A549 (cell line): ENCODE results near the gene IQCE. TPM values are rescaled to one million over a fixed set of nuclear protein-coding genes. Genes with fewer than 3 reads are reported as not detected.

ENCODE experiments used
- ATAC-seq, 2 experiments: fragments of 200-7000 bp in 1 of 2; fragments of >200 bp in 1 of 2; cut with Nextera tagmentation in 1 of 2; cut with Tn5 transposase in 1 of 2; 3 replicates each; pipeline versions ENCODE4 v1.8.0 to v1.9.1; 2018 to 2020; ENCODE audit warnings: mild to moderate bottlenecking in 1 of 2, moderate library complexity in 1 of 2
- CTCF ChIA-PET: fragments of 300-600 bp; sonication (Branson Sonifier 250); formaldehyde crosslinking; extraction: SDS; loops from one replicate; lab custom pipeline; 2021; ENCODE audit warnings: antibody characterized with exemption, inconsistent platforms; lab: Yijun Ruan, JAX
- POLR2A ChIA-PET: fragments of 350-600 bp; formaldehyde crosslinking; extraction: SDS; loops from one replicate; lab custom pipeline; 2021; ENCODE audit warnings: antibody characterized with exemption, inconsistent platforms; lab: Yijun Ruan, JAX
- DNase-seq, 2 experiments: peaks; one replicate each; pipeline versions ENCODE4 v3.0.0 to v3.0.0-alpha.2; 2011 to 2016; ENCODE audit warnings: low read depth in 1 of 2, low spot score in 1 of 2
- FAIRE-seq: peaks from 2 replicates; lab custom pipeline; 2011; peaks lifted over from hg19 to GRCh38; lab: Jason Lieb, UNC
- H3K27ac ChIP-seq, 2 experiments: fragments of >200 bp; sonication (Bioruptor Twin); formaldehyde crosslinking; 3 replicates each; pipeline ENCODE4 v1.5.1; 2016 to 2017
- H3K4me1 ChIP-seq: fragments of >200 bp; sonication (Bioruptor Twin); formaldehyde crosslinking; 3 replicates; pipeline ENCODE4 v1.6.1; 2016
- H3K4me2 ChIP-seq: fragments of >200 bp; sonication (Bioruptor Twin); formaldehyde crosslinking; 3 replicates; pipeline ENCODE4 v1.6.1; 2016
- H3K4me3 ChIP-seq: fragments of >200 bp; sonication (Bioruptor Twin); formaldehyde crosslinking; 3 replicates; pipeline ENCODE4 v1.5.1; 2016
- H3K9me3 ChIP-seq: fragments of >200 bp; sonication (Bioruptor Twin); formaldehyde crosslinking; 3 replicates; pipeline ENCODE4 v1.6.1; 2016
- CEBPB ChIP-seq, 2 experiments: fragments of >200 bp in 1 of 2; sonication (Bioruptor Twin) in 1 of 2; formaldehyde crosslinking in 1 of 2; IDR thresholded peaks; 2 replicates each; pipeline ENCODE4 v1.6.1; 2012 to 2016
- CHD4 ChIP-seq: fragments of 200-600 bp; sonication (generic); IDR thresholded peaks from 2 replicates; pipeline ENCODE4 v1.6.1; 2016; ENCODE audit warnings: antibody characterized with exemption, mild to moderate bottlenecking, borderline replicate concordance
- EP300 ChIP-seq, 2 experiments: fragments of >200 bp; sonication (Bioruptor Twin); formaldehyde crosslinking; IDR thresholded peaks; 2 replicates in 1 of 2; 3 replicates in 1 of 2; pipeline ENCODE4 v1.6.1; 2016 to 2017
- FOSB ChIP-seq: fragments of 250-450 bp; sonication (Bioruptor Pico); IDR thresholded peaks from 2 replicates; pipeline ENCODE4 v1.5.0; 2020; ENCODE audit warnings: mild to moderate bottlenecking, moderate library complexity
- HOXA7 ChIP-seq: fragments of 250-450 bp; sonication (Bioruptor Pico); IDR thresholded peaks from 2 replicates; pipeline ENCODE4 v1.5.0; 2020; ENCODE audit warnings: mild to moderate bottlenecking, moderate library complexity
- HOXB13 ChIP-seq: fragments of 250-450 bp; sonication (Bioruptor Pico); IDR thresholded peaks from 2 replicates; pipeline ENCODE4 v1.5.0; 2020; ENCODE audit warnings: low read depth, mild to moderate bottlenecking, moderate library complexity
- JUNB ChIP-seq: fragments of >200 bp; sonication (Bioruptor Twin); formaldehyde crosslinking; IDR thresholded peaks from 2 replicates; pipeline ENCODE4 v1.6.1; 2016
- MAFK ChIP-seq: fragments of 450-650 bp; IDR thresholded peaks from 2 replicates; pipeline ENCODE4 v1.6.1; 2014; ENCODE audit not compliant: partially characterized antibody
- MYC ChIP-seq: IDR thresholded peaks from 2 replicates; pipeline ENCODE4 v1.6.1; 2012; ENCODE audit warnings: mild to moderate bottlenecking, inconsistent platforms, low read length, improper control_type of control experiment, borderline replicate concordance
- NPAS2 ChIP-seq: fragments of 250-450 bp; sonication (Bioruptor Pico); IDR thresholded peaks from 2 replicates; pipeline ENCODE4 v1.8.0; 2022; ENCODE audit warnings: mild to moderate bottlenecking, moderate library complexity, borderline replicate concordance
- NR3C1 ChIP-seq: fragments of >200 bp; sonication (Bioruptor Twin); formaldehyde crosslinking; IDR thresholded peaks from 3 replicates; pipeline ENCODE4 v1.6.1; 2017
- RNF2 ChIP-seq: fragments of 200-600 bp; sonication (generic); IDR thresholded peaks from 2 replicates; pipeline ENCODE4 v1.6.1; 2016; ENCODE audit warnings: low read depth, mild to moderate bottlenecking, antibody characterized with exemption, moderate library complexity, borderline replicate concordance
- TFCP2L1 ChIP-seq: fragments of 250-450 bp; sonication (Bioruptor Pico); IDR thresholded peaks from 2 replicates; pipeline ENCODE4 v1.5.0; 2021; ENCODE audit warnings: mild to moderate bottlenecking
- ZC3H11A ChIP-seq: fragments of 450-650 bp; IDR thresholded peaks from 2 replicates; pipeline ENCODE4 v1.6.1; 2014; ENCODE audit warnings: antibody characterized with exemption, mild to moderate bottlenecking
- ZNF302 ChIP-seq: fragments of 250-450 bp; sonication (Bioruptor Pico); IDR thresholded peaks from 2 replicates; pipeline ENCODE4 v1.9.0; 2021; ENCODE audit warnings: inconsistent platforms, mild to moderate bottlenecking, moderate library complexity
- WGBS: methylation state at CpG from one replicate; pipeline ENCODE4 v1.1.6; 2017; ENCODE audit errors: missing lambda C conversion rate; 5-methylcytosine and 5-hydroxymethylcytosine counted together
- polyA plus RNA-seq, 4 experiments: library from polyadenylated mRNA; depleted of rRNA in 3 of 4; stranded (reverse); fragments of >200 nt; fragmentation: RNase III in 1 of 4; extraction: RNeasy Plus Mini Kit Qiagen cat#74134 plus additional on column Dnase treatment in 1 of 4; gene quantifications; 2 replicates in 3 of 4; 3 replicates in 1 of 4; pipeline ENCODE4 v1.2.3, GENCODE V29; 2011 to 2017
- TF ChIP-seq, protein P1 (sequence below): fragments of 250-450 bp; sonication (Bioruptor Pico); IDR thresholded peaks from 2 replicates; pipeline ENCODE4 v1.5.0; 2021; ENCODE audit warnings: mild to moderate bottlenecking, moderate library complexity, borderline replicate concordance
- TF ChIP-seq, protein P2 (sequence below): fragments of 200-600 bp; sonication (generic); IDR thresholded peaks from 2 replicates; pipeline ENCODE4 v1.6.1; 2016; ENCODE audit warnings: antibody characterized with exemption, mild to moderate bottlenecking, moderate library complexity
- TF ChIP-seq, protein P3 (sequence below): fragments of 450-650 bp; IDR thresholded peaks from 2 replicates; pipeline ENCODE4 v1.6.1; 2014; ENCODE audit warnings: antibody characterized with exemption

IQCE gene
- polyA plus RNA-seq, 2 of the 4 experiments (the other 2 are of a cell fraction), result 10.6 to 13.0 TPM

DNA sequence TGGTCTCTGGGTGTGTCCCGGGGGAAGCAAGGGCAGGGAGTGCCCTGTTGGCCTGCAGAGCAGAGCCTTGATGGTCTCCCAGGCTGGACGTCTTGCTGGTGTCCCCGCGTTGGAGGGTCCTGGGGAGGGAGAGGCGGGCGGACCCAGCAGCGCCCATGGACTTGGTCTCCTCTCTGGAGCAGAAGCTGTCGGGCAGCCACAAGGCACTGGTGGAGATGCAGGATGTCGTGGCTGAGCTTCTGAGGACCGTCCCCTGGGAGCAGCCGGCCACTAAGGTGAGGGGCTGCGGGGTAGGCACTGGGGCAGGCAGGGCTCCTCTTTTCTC, 93.9 kb downstream of the IQCE start:
- H3K27ac ChIP-seq, result no peak overlapping the region
- no peak overlapping the region for H3K4me2 ChIP-seq
- DNase-seq (no peak), ATAC-seq (no peak), FAIRE-seq (no peak)
- no peak for TF ChIP-seq JUNB
- TF ChIP-seq, protein P1, sequence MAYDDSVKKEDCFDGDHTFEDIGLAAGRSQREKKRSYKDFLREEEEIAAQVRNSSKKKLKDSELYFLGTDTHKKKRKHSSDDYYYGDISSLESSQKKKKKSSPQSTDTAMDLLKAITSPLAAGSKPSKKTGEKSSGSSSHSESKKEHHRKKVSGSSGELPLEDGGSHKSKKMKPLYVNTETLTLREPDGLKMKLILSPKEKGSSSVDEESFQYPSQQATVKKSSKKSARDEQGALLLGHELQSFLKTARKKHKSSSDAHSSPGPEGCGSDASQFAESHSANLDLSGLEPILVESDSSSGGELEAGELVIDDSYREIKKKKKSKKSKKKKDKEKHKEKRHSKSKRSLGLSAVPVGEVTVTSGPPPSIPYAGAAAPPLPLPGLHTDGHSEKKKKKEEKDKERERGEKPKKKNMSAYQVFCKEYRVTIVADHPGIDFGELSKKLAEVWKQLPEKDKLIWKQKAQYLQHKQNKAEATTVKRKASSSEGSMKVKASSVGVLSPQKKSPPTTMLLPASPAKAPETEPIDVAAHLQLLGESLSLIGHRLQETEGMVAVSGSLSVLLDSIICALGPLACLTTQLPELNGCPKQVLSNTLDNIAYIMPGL (CRISPR knock-in tag), result no peak
- TF ChIP-seq ZC3H11A, result no peak
- no peak for TF ChIP-seq FOSB (CRISPR knock-in tag)
- no peak for TF ChIP-seq RNF2
- TF ChIP-seq MYC, result no peak
- no peak for TF ChIP-seq NPAS2
- no peak for TF ChIP-seq HOXB13 (CRISPR knock-in tag)
- TF ChIP-seq EP300 (IDR thresholded peaks at IDR 0.05), result no peak
- no peaks in the 10 kb centered on the region for H3K4me1 ChIP-seq
- POLR2A ChIA-PET, result no interaction called here
- WGBS, result 80% methylated on average over 1 of the region's 12 CpGs
- CTCF ChIA-PET, result interaction anchor here (1.2 to 5.5 kb wide), 3 partner anchors 14 to 201 kb away, joined by 3 to 28 read pairs (median 4); no protein-coding TSS in a partner anchor
- no peak overlapping the region for H3K4me3 ChIP-seq
- no peaks in the 10 kb centered on the region for H3K9me3 ChIP-seq

DNA sequence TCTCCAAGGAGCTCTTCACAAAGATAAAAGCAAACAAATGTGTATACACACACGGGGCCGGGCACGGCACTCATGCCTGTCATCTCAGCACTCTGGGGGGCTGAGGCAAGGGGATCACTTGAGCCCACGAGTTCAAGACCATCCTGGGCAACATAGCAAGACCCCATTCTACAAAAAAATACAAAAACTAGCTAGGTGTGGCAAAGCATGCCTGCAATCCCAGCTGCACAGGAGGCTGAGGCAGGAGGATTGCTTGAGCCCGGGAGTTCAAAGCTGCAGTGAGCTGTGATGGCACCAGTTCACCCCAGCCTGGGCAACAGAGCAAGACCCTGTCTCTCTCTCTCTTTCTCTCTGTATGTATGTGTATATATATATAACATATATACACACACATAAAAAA, 95.3 kb downstream of the IQCE start:
- WGBS, result 50% methylated on average over 5 of the region's 5 CpGs
- ATAC-seq, result no peak
- CTCF ChIA-PET, result interaction anchor here (0.6 to 5.5 kb wide), 4 partner anchors 11 to 199 kb away, joined by 3 to 28 read pairs (median 6); no protein-coding TSS in a partner anchor
- no peak overlapping the region for H3K4me2 ChIP-seq
- no peak for DNase-seq
- no peak overlapping the region for H3K4me3 ChIP-seq
- no peak for TF ChIP-seq ZNF302 (CRISPR knock-in tag)
- TF ChIP-seq CEBPB (IDR thresholded peaks at IDR 0.05), result no peak
- no peak for TF ChIP-seq CHD4
- TF ChIP-seq NPAS2, result no peak
- no peak for TF ChIP-seq MAFK
- no peak for TF ChIP-seq RNF2
- no peak for TF ChIP-seq TFCP2L1 (CRISPR knock-in tag)
- no peak for TF ChIP-seq HOXA7 (CRISPR knock-in tag)
- TF ChIP-seq, protein P1 (CRISPR knock-in tag), result no peak
- TF ChIP-seq, protein P2, sequence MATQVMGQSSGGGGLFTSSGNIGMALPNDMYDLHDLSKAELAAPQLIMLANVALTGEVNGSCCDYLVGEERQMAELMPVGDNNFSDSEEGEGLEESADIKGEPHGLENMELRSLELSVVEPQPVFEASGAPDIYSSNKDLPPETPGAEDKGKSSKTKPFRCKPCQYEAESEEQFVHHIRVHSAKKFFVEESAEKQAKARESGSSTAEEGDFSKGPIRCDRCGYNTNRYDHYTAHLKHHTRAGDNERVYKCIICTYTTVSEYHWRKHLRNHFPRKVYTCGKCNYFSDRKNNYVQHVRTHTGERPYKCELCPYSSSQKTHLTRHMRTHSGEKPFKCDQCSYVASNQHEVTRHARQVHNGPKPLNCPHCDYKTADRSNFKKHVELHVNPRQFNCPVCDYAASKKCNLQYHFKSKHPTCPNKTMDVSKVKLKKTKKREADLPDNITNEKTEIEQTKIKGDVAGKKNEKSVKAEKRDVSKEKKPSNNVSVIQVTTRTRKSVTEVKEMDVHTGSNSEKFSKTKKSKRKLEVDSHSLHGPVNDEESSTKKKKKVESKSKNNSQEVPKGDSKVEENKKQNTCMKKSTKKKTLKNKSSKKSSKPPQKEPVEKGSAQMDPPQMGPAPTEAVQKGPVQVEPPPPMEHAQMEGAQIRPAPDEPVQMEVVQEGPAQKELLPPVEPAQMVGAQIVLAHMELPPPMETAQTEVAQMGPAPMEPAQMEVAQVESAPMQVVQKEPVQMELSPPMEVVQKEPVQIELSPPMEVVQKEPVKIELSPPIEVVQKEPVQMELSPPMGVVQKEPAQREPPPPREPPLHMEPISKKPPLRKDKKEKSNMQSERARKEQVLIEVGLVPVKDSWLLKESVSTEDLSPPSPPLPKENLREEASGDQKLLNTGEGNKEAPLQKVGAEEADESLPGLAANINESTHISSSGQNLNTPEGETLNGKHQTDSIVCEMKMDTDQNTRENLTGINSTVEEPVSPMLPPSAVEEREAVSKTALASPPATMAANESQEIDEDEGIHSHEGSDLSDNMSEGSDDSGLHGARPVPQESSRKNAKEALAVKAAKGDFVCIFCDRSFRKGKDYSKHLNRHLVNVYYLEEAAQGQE, result no peak
- TF ChIP-seq NR3C1, result no peak
- TF ChIP-seq, protein P3, sequence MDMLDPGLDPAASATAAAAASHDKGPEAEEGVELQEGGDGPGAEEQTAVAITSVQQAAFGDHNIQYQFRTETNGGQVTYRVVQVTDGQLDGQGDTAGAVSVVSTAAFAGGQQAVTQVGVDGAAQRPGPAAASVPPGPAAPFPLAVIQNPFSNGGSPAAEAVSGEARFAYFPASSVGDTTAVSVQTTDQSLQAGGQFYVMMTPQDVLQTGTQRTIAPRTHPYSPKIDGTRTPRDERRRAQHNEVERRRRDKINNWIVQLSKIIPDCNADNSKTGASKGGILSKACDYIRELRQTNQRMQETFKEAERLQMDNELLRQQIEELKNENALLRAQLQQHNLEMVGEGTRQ, result no peak
- H3K9me3 ChIP-seq, result no peaks in the 10 kb centered on the region
- no peak overlapping the region for H3K27ac ChIP-seq
- FAIRE-seq, result no peak
- POLR2A ChIA-PET, result no interaction called here
- no peaks in the 10 kb centered on the region for H3K4me1 ChIP-seq
